ENCODE data around the gene MAL. TPM values are rescaled to one million over a fixed set of nuclear protein-coding genes. Genes with fewer than 3 reads are reported as not detected.

The MAL gene
- total and polyA plus RNA-seq, 8 donors: 0.25 to 1.9 (median 0.81) TPM; not detected in 1

DNA sequence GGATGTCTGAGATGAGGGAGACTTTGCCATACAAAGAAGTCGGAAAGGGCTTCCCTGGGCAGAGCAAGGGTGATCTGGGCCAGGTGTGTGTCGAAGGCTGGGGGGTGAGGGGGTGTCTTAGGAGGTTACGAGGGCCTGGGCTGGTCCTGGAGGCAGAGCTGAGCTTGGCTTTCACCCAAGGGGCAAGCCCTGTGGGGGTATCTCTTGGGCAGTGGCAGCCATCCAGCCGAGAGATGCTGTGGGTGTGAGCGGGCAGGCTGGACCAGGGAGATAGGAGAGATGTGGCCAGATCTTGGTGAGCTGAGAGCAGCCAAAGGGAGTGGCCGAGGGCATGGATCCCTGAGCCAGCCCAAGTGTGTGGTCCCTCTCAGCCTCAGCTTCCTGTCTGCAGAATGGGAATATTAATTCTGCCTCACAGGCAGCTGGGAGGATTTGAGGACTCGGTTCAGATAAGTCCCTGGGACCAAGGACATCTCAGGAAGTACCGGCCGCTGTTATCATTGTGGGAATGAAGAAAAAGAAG lies 33.0 kb downstream of the MAL start:
- 43 to 56% methylated on average over 9 of the region's 9 CpGs for WGBS, 2 donors
- intact Hi-C loops (cut with DNase I): no loop called here
- Histone ChIP-seq H3K27ac (peak overlapping the region in 3 of 4 donors; percentile 13 to 37 (median 31)), H3K27me3 (no peaks in the 10 kb centered on the region), H3K9me3 (no peaks in the 10 kb centered on the region), H3K4me1 (no peaks in the 10 kb centered on the region), H3K36me3 (no peaks in the 10 kb centered on the region), H3K4me3 (no peak overlapping the region)
- DNase-seq (no peak), ATAC-seq (peak in 2 of 4 donors; percentile 11 to 39), FAIRE-seq (no peak)
- TF ChIP-seq CTCF (IDR thresholded peaks at IDR 0.05): no peak

GRCh38 chr2:95058989-95059641 lies 33.6 kb downstream of the MAL start:
- DNase-seq: peak in 2 of 6 donors; percentile 26 to 34
- WGBS, 2 donors: 35 to 44% methylated on average over 10 to 11 of the region's 11 CpGs

DNA sequence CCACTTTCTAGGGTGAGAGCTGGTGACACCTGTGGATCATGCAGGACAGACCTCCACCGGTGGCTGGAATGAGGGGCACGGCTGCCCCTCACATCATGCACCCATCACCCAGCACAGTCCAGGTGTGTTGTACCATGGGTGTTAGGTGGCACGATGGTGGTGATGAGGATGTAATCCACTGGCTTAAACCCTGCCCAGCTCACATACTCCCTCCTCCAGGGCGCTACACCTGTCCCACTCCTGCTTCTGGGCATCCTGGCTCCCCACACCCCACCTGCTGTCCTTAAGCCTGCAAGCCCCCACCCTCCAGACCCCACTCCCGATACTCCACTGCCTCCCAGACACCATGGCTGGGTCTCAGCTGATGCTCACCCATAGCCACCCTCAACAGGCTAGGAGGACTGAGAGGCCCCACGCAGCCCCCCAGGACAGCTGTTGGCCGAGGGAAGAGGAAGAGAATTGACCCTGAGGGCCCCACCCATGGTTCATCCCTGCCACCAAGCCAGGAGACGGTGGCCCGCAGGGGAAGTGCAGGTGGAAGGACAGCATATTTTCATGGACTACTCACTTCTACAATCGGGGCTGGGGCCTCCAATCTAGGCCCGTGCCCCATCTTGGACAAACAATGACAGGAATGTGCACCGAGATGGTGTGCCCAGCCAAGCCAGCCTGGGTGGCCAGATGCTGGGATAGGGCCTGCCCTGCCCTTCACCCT lies 34.3 kb downstream of the MAL start:
- TF ChIP-seq CTCF (IDR thresholded peaks at IDR 0.05): no peak
- Histone ChIP-seq H3K9me3 (no peaks in the 10 kb centered on the region), H3K4me1 (no peaks in the 10 kb centered on the region), H3K27ac (peak overlapping the region in 3 of 4 donors; percentile 13 to 72 (median 55)), H3K27me3 (no peaks in the 10 kb centered on the region), H3K4me3 (no peak overlapping the region), H3K36me3 (no peaks in the 10 kb centered on the region)
- intact Hi-C loops (cut with DNase I): no loop called here
- no peak for ATAC-seq
- no peak for FAIRE-seq
- WGBS, 2 donors: 64 to 67% methylated on average over 12 of the region's 12 CpGs
- DNase-seq: no peak

More at GRCh38 chr2:95058989-95059641, 33.6 kb downstream of the MAL start:
- H3K4me1 ChIP-seq: no peaks in the 10 kb centered on the region
- no peaks in the 10 kb centered on the region for H3K9me3 ChIP-seq
- peak overlapping the region; percentile 13 to 72 (median 62) for H3K27ac ChIP-seq
- no peak for TF ChIP-seq CTCF (IDR thresholded peaks at IDR 0.05)
- intact Hi-C loops (cut with DNase I): no loop called here
- H3K4me3 ChIP-seq: no peak overlapping the region
- no peaks in the 10 kb centered on the region for H3K36me3 ChIP-seq
- no peak for FAIRE-seq
- H3K27me3 ChIP-seq: no peaks in the 10 kb centered on the region
- peak; percentile 54 to 84 (median 70) for ATAC-seq

DNA sequence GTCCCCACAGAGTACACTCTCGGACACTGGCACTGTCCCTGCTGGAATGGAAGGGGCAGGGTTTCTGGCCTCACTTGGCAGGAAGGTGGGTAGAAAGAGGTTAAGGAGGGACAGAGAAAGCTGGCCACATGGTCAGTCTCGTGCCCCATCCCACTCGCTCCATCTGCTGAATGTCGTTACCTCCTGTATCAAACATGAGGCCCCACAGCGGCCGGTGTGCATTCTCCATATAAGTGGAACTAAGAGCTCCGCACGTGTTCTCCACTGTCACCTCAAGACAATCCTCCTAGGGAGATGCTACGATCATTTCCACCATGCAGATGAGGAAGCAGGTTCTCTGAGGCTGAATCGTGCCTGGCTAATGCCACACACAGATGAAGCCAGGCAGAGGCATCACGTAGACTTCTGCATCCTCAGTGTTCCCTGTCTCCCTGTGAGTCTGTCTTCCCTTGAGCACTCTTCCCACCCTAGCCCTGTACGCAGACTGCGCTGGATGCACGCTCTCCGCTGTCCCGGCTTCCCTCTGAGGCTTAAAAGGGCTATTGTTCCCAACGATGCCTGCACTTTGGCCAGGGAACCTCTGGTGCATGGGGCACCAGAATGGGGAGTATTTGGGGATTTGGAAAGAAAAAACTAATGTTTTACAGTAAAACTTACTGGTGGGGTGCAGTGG lies 35.1 kb downstream of the MAL start:
- no peaks in the 10 kb centered on the region for H3K36me3 ChIP-seq
- DNase-seq (no peak), FAIRE-seq (no peak), ATAC-seq (no peak)
- no peak overlapping the region for H3K27ac ChIP-seq
- no peak overlapping the region for H3K4me3 ChIP-seq
- no peak for TF ChIP-seq CTCF (IDR thresholded peaks at IDR 0.05)
- H3K27me3 ChIP-seq: no peaks in the 10 kb centered on the region
- no peaks in the 10 kb centered on the region for H3K9me3 ChIP-seq
- intact Hi-C loops (cut with DNase I): no loop called here
- WGBS, 2 donors: 72 to 79% methylated on average over 17 of the region's 17 CpGs
- H3K4me1 ChIP-seq: no peaks in the 10 kb centered on the region
